Esophagus muscularis mucosa (tissue), 3 donors: ENCODE results near the gene TCF3.

Experiments
- CTCF ChIP-seq, 3 experiments: fragments of 200-600 bp in 2 of 3; fragments of 450-650 bp in 1 of 3; sonication (generic) in 2 of 3; IDR thresholded peaks; one replicate each; pipeline ENCODE4 v1.5.1; 2017 to 2019; ENCODE audit warnings: antibody characterized with exemption in 3 of 3, mild to moderate bottlenecking in 2 of 3, moderate library complexity in 1 of 3
- POLR2A ChIP-seq: fragments of 450-650 bp; IDR thresholded peaks from one replicate; pipeline ENCODE4 v1.6.1; 2017; ENCODE audit warnings: antibody characterized with exemption, moderate library complexity, mild to moderate bottlenecking, low read depth
- POLR2AphosphoS5 ChIP-seq, 2 donors: sonication (generic); formaldehyde crosslinking; IDR thresholded peaks; one replicate each; pipeline ENCODE4 v1.6.1; 2017; ENCODE audit warnings: antibody characterized with exemption in 2 of 2

DNA sequence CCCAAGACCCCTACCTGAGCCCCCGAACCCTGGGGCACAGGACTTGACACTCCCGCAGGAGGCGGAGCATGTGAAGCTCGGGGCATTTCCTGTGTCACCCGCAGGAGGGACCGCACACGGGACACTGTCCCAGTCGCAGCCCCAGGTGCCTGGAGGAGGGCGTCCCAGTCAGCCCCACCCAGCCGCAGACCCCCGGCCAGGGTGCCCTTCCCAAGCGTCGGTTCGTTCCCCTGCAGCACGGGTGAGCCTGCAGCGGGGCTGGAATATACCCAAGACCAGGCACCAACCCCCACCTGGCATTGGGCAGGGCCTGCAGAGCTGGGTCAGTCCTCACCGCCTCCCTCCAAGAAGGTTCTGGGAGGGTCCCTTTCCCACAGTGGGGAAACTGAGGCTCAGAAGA is 21.6 kb downstream of the TCF3 start:
- no peak for TF ChIP-seq CTCF (IDR thresholded peaks at IDR 0.05)
- TF ChIP-seq POLR2A: no peak
- no peak for TF ChIP-seq POLR2AphosphoS5 (IDR thresholded peaks at IDR 0.05)
